Ramos (cell line): Measurements from ENCODE around the gene SUSD2.
"Not testable (repeated sequence)": the region's sequence is repeated elsewhere in the genome, so short reads cannot be mapped to it uniquely, and the experiment has no call there.

Source experiments
- in situ Hi-C: fragments of 300-500 bp; cut with MboI; formaldehyde crosslinking; loops from one replicate; pipeline ENCODE4 v1.14.3; 2022; ENCODE audit warnings: low sequenced_read_pairs; ENCODE audit not compliant: unreplicated experiment

The SUSD2 gene

DNA sequence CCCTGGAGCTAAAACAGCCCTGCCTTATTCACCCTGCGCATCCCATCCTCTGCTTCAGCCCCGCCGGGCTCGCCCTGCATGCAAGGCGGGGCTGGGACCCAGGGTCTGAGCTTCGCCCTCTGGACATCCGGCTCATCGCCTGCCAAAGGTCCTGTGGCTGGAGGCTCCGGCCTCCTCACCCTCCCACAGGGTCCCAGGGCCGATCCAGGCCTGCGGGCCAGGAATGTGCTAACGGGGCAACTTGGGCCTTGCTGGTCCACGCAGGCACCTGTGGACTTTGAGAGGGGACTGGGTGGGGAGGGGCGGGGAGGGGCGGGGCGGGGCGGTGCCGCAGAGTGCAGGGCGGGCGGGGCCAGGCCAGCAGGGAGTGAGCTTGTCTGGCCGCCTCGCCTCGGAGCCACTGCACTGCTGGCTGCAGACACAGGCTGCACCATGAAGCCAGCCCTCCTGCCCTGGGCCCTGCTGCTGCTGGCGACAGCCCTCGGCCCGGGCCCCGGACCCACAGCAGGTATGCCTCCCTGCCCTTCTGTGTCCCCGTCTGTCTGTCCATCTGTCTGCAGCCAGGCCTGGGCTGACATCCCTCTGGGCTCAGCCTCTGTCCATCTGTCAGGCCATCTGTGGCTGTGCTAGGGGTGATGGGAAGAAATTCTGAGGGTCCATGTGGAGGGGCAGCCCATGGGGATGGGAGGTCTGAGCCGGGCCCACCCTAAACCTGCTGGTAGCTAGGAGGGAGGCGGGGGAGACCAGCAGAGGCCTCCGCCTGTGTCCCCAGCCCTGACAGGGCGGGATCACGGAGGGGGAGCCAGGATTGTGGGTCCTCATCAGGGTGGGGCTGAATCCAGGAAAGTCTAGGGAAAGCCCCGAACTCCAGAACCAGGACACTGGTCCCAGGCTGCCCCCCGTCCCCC is at the start of gene SUSD2:
Gene SUSD2 (plus strand): TSS at position 400 of the 908 bp plus-strand sequence. CDS start 33 bp downstream, at position 433.
- in situ Hi-C loops = no loop called here

- in situ Hi-C loops = no loop called here
Measured at GRCh38 chr22:24133187-24133965, 47.9 kb upstream of the SUSD2 start.

GRCh38 chr22:24134090-24134846 is 47.0 kb upstream of the SUSD2 start:
- in situ Hi-C loops = no loop called here

DNA sequence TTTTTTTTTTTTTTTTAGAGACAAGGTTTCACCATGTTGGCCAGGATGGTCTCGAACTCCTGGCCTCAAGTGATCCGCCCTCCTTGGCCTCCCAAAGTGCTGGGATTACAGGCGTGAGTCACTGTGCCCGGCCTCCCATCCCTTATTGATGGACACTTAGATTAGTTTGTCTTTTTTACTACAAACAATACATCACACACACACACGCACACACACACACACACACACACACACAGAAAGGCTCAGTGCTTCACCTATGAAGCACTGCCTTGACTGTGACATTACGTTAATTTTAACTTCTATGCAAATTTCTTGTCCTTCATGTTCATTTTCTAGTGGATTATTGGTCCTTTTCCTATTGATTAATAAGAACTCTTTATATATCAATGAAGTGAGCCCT is 44.8 kb upstream of the SUSD2 start:
- in situ Hi-C loops = not testable (repeated sequence)

DNA sequence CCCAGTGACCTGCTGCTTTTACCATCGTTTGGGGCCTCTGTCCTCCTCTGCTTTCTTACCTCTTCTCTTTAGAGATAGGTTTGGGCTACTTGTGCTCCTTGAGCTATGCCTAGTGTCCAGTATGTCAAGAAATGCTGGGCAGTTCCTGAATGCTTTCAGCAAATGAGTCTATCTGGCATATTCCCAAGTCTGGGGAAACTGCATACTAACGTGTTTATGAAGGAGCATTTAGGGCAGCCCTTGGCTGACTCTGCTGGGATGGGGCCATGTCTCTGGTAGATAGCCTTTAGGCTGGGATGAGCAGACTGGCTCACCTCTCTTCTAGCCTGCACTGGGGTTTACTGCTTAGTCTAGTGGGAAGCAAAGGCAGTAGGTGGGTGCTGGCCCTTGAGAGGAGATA is 43.7 kb upstream of the SUSD2 start:
- in situ Hi-C loops = no loop called here

DNA sequence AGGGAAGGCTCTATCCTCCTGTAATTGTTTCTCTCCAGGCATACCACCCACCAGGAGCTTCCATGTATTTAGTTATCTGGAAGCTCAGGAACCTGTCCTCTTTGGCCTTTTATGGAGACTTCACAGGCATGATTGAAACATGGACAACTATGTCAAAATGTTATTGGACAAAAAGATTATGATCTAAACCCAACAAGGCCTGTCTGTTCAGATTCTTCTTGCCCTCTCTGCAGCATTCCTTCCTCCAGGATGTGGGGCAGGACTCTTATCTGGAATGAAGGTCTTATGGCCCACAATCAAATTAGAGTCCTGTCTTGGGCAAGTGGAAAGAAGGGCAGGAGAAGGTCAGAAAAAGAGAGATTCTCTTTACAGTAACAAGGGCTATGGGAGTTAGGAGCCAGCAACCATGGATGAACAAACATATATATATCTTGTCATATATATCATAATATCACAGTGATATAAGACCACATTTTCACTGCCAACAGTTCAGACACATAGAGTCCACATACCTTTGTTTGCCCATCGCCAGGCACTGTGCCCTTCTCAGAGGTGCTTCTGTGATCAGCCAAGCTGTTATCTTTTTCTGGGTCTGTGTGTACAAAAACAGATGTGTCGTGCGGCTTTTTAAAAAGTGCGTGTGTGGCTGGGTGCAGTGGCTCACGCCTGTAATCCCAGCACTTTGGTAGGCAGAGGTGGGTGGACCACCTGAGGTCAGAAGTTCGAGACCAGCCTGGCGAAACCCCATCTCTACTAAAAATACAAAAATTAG is 42.5 kb upstream of the SUSD2 start:
- in situ Hi-C loops = no loop called here

DNA sequence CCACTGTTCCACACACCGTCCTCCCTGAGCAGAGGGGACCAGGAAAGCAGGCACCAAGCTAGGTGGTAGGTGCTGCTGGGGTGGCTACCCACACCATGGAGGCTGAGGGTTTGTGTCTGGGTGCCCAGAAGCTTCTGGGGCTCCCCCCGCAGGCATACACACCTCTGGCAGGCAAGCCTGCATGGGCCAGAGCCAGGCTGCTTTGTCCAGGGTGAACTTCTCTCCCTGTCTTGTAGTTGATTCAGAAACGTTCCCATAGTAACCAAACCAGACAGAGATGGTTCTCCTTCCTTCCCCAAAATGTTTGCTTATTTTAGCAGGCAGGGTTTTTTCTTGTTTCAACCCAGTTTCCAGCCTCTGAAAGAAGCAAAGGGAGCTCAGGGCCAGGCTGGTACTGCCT is 40.9 kb upstream of the SUSD2 start:
- in situ Hi-C loops = no loop called here

DNA sequence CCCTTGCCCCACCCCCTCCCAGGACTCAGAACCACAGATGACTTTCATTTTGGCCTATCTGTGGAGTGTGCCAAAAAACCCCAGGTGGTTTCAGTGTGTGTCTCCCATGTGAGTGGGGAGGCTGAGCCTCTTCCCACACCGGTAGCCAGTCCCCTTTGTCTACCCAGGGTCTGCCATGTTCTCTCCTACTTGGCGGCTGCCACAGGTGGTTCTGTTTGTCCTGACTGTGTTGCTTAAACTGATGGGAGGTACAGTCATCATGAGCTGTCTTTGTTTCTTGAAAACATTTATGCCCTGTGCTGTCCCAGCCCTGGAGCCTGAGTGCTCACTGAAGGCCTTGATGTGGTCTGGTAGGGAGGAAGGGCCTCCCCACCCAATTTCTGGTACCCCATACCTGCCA is 39.7 kb upstream of the SUSD2 start:
- in situ Hi-C loops = no loop called here

DNA sequence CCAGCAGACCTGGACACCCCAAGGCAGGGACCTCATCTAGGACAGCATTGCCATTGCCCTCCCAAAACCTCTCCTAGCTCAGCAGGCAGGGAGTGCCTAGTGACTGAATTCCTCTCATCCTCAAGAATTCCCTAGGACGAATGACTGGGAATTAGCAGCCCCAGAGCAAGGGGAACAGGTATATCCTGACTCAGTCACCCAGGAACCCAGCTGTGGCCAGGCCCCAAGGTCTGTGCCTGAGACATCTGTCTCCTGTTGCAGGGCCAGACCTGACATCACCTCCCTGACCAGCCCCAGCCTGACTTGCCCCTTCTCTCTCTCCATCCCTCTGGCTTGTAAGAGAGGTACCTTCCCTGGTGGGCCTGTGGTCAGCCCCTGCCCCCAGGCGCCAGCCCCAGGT is 39.0 kb upstream of the SUSD2 start:
- in situ Hi-C loops = no loop called here

DNA sequence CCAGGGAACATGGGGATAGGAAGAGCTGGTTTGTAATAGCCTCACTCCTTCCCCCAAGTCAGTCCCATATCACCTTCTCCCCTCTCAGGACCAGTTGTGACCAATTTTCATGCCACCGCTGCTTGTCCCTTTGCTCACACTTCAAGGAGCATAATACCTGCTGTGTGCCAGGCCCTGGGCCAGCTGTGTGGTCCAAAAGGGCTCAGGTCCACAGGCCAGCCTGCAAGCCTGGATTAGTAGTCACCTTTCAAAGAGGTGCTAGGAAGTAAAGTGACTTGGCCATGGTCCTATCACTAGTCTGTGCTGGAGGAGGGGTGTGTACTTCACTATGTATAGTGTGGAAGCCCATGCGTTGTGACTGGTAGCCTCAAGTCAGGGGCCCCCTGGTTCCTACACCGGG is 38.5 kb upstream of the SUSD2 start:
- in situ Hi-C loops = no loop called here

DNA sequence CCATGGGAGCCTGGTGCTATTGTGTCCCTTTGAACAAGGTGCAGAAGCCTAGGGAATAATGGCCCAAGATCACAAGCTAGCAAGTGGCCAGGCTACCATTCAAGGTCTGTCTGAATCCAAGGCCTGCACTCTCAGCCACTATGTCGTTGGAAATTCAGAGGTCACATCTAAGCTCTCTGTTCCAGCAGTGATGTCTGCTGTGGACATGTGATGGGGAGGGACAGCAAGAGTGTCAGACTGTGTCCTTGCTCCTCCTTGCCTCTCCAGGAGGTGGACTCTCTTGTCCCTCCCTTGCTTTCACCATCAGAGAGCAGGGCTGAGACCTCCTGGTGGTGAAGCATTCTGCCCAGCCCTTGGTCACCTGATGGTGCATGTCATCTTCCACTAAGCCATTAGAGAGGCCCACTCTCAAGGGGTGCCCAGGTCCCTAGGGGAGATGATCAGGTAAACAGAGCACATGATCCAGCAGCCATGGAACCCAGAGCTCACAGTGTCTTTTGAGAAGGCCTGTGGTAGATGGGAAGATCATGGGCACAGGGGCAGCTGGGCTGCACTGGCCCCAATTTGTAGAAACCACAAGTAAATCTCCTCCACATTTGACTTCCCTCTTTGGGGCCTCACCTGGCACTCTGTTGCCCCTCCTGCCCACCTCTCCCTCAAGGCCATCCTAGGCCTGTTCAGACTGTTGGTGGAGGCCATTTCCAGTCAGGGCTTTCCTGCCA is 37.1 kb upstream of the SUSD2 start:
- in situ Hi-C loops = no loop called here

GRCh38 chr22:24144778-24145085 is 36.6 kb upstream of the SUSD2 start:
- in situ Hi-C loops = no loop called here

GRCh38 chr22:24145446-24146193 is 35.7 kb upstream of the SUSD2 start:
- in situ Hi-C loops = no loop called here

DNA sequence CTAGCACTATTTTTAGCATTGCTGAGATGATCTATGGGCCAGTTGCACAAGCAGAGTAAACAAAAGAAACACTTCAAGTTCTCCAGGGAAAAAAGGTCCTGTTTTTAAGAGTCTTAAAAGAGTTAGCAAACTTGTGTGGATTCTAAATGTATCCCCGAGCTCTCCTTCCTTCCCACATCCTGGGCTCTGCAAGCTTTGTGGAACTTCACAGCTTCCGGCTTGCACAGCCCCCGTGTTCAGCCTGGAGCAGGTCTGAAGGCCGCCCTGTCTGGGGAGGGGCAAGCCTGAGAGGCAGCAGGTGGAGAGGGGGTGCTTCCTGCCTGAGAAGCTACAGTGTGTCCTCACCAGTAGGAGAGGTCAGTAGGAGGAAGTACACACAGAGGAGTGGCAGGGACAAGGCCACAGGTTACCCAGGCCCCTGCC is 35.1 kb upstream of the SUSD2 start:
- in situ Hi-C loops = no loop called here

DNA sequence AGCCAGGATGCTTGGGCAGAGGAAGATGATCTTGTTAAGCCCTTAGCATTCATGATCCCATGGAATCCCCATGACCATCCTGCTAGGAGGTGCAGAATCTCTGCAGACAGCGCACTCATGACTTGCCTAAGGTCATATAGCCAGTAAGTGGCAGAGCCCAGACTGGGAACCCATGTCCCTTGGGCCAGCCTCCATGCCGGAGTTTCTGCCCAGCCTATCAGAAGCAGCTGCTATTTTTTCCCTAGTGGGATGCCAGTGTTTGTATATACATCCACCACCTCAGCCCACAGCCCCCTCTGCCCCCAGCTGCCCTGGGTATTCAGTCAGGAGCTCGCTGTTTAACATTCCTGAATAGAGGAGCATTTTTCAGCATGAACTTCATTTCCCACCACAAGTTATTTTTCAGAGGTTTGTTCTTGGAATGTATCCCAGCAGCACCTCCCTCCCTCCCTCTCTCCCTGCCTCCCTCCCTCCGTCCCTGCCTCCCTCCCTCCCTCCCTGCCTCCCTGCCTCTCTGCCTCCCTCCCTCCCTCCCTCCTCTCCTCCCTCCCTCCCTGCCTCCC is 34.4 kb upstream of the SUSD2 start:
- in situ Hi-C loops = no loop called here

DNA sequence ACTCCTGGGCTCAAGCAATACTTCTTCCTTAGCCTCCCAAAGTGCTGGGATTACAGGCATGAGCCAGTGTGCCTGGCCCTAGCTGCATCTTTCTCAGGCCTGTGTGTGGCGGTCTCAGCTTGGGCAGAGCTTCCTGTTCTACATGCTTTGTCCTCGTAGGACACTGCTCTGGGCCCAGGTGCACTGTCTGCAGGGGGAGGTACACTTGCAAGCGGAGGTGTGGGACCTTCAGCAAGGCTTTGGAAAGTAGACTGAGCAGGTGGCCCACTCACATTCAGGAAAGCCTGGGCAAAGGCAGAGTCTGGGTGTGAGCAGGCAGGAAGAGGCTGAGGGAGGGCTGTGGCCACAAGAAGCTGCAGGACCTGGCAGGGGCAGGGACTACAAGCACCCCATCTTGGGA is 33.6 kb upstream of the SUSD2 start:
- in situ Hi-C loops = no loop called here

GRCh38 chr22:24148266-24149197 is 32.8 kb upstream of the SUSD2 start:
- in situ Hi-C loops = no loop called here
